RPMI7951 (cell line): ENCODE results near the gene ASB6. TPM values are rescaled to one million over a fixed set of nuclear protein-coding genes. Genes with fewer than 3 reads are reported as not detected.
"Not testable (repeated sequence)": the region's sequence is repeated elsewhere in the genome, so short reads cannot be mapped to it uniquely, and the experiment has no call there.

Experiments
- DNase-seq: peaks from one replicate; pipeline ENCODE4 v3.0.0-alpha.2; 2012; ENCODE audit warnings: low read depth
- total RNA-seq: library from RNA; depleted of rRNA; stranded (reverse); fragments of >200 nt; shearing (Covaris generic); gene quantifications from 2 replicates; pipeline ENCODE4 v1.2.3, GENCODE V29; 2014

The ASB6 gene
- total RNA-seq, 1 experiment from 2014 or later, result 10.3 TPM

- no peak for DNase-seq
Measured at GRCh38 chr9:129644365-129644764, 2.4 kb upstream of the ASB6 start.

- no peak for DNase-seq
Measured at GRCh38 chr9:129643706-129644105, 1.8 kb upstream of the ASB6 start.

DNA sequence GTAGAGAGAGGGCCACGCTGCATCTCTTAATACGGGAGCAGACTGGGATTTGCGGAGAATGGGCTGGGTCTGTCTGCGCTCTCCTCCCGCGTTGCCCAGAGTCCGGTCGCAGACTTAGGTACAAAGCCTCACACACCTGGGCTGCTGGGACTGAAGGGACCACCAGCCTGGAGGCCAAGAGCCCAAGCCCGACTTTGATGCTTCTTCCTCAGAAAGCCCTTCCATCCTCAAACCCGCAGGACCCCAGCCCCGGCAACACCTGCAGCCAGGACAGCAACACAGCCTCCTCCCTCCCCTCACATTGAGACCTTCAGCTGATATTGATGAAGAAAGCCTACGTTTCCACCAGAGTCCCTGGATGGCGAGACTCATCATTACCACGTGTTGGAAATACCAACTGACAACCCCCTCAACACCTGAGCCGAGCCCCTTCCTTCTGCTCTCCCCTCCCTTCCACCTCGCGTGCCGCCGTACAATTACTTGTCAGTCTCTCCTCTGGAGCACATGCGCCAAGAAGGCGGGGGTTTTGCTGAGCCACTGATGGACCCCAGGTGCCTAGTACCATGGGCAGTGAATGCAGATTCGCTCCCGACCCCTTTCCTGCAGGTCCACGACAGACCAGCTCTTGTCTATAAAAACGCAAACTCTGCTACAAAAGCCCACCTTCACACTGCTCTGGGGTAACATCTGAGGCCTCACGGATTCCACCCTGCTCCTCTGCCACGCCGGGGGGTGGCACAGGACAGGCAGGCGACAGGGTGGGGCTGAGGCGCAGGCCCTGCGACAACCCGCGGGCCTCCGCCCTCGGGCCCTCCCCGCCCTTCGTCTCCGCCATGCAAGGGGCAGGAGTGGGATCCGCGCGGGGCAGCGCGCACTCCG is 841 bp downstream of the ASB6 start:
- DNase-seq, result no peak

DNA sequence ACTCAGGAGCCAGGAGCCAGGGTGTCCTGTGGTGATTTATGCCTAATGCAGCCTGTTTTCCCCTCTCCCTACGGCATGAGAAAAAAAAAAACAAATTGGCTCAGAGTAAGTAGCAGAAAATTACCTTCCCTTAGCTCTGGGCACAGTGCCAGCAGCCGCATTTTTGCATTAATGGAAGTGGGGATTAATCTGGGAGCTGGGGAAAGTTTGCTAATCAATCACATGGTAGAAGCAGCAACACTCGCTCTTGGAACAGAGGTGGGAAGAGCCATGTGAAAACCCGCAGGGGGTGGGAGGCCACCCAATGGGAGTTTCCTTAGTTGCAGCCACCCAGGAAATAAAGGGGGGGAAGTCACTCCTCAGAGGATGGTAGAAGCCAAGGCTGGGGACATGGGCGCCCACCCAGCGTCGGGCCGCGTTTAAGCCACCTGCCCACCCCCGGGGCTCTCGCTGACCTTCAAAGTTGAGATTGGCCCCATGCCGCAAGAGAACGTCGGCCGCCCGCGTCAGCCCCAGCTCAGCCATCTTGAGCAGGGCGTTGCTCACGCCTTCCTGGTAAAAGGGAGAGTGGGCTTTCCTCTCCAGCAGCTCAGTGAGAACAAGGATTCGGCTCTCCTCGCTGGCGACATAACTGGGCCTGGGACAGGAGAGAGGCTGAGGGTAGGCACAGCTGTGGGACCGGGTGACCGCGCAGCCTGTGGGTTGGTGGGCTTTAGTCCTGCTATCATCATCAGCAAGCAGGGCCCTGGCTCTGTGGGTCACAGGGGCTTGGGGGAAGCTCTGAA is 1.7 kb downstream of the ASB6 start:
- peak; percentile 48 for DNase-seq

- DNase-seq, result no peak
Measured at GRCh38 chr9:129639756-129640085, 2.2 kb downstream of the ASB6 start.

DNA sequence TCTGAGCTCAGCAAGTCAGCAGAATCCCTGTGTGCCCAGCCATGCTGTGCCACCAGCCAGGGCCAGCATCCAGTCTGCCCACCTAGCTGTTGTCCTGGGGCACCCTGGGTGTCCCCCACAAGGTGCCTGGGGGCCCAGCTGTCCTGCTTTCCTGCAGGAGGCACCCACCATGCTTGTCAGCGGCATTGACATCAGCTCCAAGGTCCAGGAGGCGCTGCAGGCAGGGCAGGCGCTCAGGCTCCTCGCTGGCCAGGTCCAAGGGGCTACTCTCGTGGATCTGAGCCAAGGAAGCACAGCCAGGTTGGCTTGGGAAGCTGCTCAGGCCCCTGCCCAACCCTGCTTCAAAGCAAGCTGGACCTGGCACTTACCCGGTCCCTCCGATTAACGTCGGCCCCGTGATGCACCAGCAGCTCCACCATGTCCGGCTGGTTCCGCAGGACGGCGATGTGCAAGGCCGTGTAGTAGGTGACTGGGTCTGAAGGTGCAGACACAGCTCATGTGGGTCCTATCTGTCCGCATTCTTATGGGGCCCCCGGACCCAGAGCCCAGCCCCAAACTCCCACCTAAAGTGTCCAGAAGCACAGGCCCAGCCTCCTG is 2.8 kb downstream of the ASB6 start:
- no peak for DNase-seq

GRCh38 chr9:129637673-129638439 is 4.1 kb downstream of the ASB6 start:
- no peak for DNase-seq

GRCh38 chr9:129637102-129637501 is 4.8 kb downstream of the ASB6 start:
- DNase-seq, result no peak

DNA sequence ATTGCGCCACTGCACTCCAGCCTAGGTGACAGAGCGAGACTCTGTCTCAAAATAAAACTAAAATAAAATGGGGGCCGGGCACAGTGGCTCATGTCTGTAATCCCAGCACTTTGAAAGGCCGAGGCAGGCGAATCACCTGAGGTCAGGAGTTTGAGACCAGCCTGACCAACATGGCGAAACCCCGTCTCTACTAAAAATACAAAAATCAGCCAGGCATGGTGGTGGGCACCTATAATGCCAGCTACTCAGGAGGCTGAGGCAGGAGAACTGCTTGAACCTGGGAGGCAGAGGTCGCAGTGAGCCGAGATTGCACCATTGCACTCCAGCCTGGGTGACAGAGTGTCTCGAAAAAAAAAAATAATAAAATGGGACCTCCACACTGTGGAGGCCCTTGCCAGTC is 5.6 kb downstream of the ASB6 start:
- not testable (repeated sequence) for DNase-seq

- no peak for DNase-seq
Measured at GRCh38 chr9:129635099-129636065, 6.6 kb downstream of the ASB6 start.

DNA sequence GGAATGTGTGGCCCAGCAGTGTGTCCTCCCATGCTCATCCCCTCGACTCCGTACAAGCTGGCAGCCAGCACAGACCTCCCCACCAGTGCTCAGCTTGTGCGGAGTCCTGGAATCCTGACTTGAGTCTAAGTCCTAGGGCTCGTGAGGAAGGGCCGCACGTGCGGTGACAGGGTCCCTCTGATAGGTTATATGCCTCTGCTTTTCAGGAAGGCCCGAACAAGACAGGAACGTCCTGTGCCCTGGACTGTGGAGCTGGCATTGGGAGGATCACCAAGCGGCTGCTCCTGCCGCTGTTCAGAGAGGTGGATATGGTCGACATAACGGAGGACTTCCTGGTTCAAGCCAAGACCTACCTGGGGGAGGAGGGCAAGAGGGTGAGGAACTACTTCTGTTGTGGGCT is 8.1 kb downstream of the ASB6 start:
- no peak for DNase-seq

- no peak for DNase-seq
Measured at GRCh38 chr9:129633207-129633606, 8.7 kb downstream of the ASB6 start.

DNA sequence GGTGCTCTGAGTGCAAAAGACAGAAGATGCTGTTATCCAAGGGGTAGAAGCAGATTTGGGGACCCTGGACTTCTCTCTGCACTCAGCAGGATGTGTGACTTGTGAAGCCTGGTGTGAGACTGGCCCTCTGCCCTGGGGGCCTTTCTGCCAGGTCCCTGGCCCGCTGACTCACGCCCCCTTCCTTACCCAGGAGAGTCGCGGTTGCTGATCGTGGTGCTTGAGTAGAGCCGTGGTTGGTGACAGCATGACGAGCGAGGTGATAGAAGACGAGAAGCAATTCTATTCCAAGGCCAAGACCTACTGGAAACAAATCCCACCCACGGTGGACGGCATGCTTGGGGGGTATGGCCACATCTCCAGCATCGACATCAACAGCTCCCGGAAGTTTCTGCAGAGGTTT is 9.5 kb downstream of the ASB6 start:
- DNase-seq, result peak; percentile 53

GRCh38 chr9:129631674-129632129 is 10.2 kb downstream of the ASB6 start:
- no peak for DNase-seq

DNA sequence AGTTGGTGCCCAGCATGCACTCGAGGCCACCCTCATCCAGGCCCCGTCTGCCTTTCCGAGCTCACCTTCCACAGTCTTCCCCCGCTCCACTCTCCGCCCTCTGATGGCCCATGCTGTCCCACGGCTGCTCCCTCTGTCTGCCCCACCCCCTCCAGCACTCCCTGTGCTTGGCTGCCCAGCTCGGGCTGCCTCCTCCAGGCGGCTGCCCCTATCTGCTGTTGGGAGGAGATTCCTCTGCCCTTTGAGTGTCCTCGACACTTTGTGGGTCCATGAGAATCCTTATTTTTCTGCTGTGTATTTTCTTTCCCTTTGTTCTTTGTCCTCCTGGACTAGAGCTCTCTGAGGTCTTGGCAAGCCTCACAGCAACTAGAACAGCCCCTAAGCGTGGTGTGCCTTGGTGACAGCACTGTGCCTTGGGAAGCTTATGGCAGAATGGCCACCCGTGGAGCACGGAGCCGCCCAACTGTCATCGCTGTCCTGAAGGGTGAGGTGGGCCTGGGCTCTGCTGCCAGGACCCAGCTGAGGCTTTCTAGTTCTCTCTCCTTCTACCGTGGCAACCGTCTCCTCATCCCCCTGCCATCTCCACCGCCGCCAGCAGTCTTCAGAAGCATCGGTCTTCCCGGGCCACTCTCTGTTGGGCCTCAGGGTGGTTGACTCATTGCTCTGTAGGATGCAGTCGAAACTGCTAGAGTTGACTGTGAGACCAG is 10.8 kb downstream of the ASB6 start:
- DNase-seq, result peak; percentile 87

DNA sequence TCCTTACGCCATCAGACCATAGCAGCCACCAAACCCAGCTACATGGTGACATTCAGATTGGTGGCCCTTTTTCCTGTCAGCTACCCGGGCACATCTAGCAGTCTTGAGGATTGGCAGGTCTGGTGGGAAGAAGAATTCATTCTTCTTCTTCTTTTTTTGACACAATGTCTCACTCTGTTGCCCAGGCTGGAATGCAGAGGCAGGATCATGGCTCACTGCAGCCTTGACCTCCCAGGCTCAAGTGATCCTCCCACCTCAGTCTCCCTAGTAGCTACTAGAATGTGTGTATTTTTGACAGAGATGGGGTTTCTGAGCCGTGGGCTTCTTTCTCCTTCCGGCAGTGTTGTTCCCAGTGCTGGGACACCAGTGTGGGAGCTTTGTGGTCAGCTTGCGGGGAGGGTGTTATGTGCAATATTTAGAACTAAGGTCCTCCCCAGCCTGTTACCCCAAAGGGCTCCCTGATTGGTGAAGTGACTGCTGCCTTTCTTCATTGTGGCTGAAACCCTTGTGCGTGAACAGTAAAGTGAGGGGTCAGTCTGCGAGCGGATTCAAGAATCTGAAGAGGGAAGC is 12.6 kb downstream of the ASB6 start:
- DNase-seq, result no peak

- DNase-seq, result no peak
Measured at GRCh38 chr9:129628709-129629108, 13.2 kb downstream of the ASB6 start.

DNA sequence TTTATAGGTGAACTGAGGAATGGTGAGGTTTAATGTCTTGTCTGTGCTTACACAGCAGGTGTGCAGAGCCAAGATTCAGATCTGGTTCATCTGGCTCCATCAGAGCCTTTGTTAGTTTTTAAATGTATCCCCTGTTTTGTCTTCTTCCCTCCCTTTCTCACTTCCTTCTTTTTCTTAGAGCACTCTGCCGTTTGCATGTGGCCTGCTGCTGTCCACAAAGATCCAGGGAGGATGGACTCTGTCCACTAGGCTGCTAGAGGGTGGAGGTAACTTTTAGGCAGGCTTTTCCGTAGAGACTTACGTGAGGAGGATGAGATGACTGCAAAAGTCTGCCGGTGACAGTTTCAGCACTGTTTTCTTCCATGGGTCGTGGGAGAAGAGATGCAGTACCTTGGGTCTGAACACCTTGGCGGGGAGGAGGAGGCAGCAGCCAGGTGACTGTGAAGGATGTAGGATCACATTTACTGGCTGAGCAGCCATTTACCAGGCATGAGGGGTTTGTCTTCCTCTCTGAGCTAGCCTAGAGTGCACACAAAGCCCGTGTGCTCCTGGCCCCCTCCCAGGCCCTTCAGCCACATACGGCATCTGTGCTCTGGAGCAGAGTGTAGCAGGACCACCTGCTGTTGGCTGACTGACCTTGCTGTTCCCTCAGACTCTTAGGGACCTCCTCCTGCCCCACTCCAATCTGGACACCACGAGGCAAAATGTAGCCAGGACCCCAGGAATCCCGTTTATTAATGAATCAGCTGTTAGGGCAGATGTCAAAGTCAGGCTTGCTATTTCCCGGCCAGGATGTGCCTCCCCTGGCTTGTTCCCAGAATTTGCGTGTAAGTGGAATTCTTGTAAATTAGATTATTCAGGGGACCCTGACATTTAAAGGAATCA is 14.2 kb downstream of the ASB6 start:
- no peak for DNase-seq
